22Rv1 (cell line): ENCODE results near the gene KIAA1671.
A peak's percentile ranks its signal among the peaks of the same experiment; 100 is the strongest.

ENCODE experiments used
- H3K27ac ChIP-seq: fragments of 450-650 bp; 2 replicates; pipeline ENCODE4 v1.5.1; 2017
- ZFX ChIP-seq: fragments of 450-650 bp; IDR thresholded peaks from 2 replicates; pipeline ENCODE4 v1.6.1; 2017; ENCODE audit warnings: antibody characterized with exemption, borderline replicate concordance
- TF ChIP-seq, protein P1 (sequence below): fragments of 450-650 bp; IDR thresholded peaks from 2 replicates; pipeline ENCODE4 v1.5.1; 2017; ENCODE audit warnings: mild to moderate bottlenecking

Gene KIAA1671

DNA sequence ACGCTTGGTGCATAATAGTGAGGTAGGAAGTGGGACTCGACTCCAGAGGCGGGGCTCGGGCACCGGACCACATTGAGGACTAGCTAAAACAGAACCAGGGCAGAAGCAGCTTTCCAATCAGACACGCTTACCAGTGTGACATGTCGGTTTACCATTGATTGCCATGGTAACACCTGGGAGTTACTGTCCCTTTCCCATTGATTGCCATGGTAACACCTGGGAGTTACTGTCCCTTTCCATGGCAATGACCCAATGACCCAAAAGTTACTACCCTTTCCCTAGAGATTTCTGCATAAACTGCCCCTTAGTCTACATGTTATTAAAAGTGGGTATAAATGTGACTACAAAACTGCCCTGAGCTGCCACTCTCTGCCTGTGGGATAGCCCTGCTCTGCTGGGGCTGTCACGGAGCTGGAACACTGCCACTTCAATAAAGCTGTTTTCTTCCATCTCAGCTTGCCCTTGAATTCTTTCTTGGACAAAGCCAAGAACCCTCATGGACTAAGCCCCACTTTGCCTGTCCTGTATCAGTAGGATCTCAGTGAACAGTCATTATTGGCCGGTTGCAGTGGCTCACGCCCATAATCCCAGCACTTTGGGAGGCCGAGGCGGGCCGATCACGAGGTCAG is 169.7 kb downstream of the KIAA1671 start:
- TF ChIP-seq, protein P1, sequence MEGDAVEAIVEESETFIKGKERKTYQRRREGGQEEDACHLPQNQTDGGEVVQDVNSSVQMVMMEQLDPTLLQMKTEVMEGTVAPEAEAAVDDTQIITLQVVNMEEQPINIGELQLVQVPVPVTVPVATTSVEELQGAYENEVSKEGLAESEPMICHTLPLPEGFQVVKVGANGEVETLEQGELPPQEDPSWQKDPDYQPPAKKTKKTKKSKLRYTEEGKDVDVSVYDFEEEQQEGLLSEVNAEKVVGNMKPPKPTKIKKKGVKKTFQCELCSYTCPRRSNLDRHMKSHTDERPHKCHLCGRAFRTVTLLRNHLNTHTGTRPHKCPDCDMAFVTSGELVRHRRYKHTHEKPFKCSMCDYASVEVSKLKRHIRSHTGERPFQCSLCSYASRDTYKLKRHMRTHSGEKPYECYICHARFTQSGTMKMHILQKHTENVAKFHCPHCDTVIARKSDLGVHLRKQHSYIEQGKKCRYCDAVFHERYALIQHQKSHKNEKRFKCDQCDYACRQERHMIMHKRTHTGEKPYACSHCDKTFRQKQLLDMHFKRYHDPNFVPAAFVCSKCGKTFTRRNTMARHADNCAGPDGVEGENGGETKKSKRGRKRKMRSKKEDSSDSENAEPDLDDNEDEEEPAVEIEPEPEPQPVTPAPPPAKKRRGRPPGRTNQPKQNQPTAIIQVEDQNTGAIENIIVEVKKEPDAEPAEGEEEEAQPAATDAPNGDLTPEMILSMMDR = no peak

DNA sequence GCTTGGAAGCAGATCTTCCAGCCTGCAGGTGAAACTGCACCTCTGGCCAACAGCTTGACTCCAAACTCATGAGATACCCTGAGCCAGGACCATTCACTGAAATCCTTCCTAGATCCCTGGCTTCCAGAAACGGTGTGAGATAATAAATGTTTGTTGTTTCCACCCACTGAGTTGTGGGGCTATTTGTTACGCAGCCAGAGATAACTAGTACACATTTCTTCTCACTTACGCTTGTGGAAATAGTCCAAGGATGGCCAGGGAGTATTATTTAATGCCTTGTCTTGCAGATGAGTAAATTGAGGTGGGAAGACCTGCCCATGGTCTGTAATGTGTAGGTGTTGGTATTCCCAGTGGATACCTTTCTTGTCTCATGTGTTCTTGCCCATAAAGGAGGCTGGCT is 171.2 kb downstream of the KIAA1671 start:
- no peak for TF ChIP-seq ZFX
- TF ChIP-seq, protein P1 = no peak

More for the DNA sequence above, 169.7 kb downstream of the KIAA1671 start:
- no peak overlapping the region for H3K27ac ChIP-seq

DNA sequence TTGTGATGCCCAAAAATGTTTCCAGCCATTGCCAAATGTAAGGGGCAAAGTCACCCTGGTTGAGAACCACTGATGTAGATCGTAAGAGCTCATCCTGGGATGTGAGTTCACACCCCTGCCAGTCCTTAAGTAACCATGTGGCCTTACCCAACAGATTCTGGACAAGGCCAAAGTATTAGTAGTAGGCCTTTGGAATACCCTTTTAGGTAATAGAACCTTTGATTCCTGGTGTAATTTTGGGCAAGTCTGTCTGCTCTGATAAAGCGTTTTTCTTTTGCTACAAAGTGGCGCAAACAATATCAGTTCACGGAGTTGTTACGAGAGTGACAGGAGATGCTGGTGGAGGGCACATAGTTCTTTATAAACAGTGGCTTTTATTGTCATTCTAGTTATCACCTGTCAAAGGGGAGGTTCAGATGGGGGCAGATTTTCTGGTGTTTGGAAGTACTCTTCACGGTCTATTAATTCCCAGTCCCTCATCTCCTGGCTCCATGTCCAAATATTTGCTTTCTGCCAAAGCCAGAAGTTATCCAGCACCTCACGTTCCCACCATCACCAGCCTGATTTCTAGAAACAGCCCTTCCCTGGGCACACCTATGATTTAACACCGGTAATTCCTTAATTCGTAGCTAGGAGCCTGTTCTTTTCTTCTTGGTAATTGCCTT is 173.3 kb downstream of the KIAA1671 start:
- no peak for TF ChIP-seq ZFX
- TF ChIP-seq, protein P1 = no peak
- 0 out of 2 replicates have a peak overlapping the region, but pooled peaks have one; percentile 20 for H3K27ac ChIP-seq

More for the DNA sequence above, 171.2 kb downstream of the KIAA1671 start:
- H3K27ac ChIP-seq = no peak overlapping the region

DNA sequence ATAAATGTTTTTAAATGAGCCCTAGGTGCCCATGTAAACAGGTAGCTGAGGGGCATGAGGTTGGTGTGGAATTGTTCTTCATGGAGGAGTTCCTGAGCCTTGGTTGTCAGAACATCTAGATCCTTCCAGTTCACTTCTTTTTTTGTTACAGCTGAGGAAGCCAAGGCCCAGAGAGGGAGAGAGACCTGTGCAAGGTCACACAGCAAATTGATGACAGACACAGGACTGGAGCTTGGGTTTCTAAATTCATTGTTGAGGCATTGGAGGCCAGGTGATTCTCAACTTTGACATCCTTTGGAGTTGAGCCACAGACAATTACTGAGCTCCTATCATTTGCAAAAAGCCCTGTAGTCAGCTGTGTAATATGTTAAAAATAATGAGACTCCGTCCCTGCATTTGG is 174.0 kb downstream of the KIAA1671 start:
- no peak overlapping the region for H3K27ac ChIP-seq
- TF ChIP-seq ZFX = no peak
- TF ChIP-seq, protein P1 = no peak

DNA sequence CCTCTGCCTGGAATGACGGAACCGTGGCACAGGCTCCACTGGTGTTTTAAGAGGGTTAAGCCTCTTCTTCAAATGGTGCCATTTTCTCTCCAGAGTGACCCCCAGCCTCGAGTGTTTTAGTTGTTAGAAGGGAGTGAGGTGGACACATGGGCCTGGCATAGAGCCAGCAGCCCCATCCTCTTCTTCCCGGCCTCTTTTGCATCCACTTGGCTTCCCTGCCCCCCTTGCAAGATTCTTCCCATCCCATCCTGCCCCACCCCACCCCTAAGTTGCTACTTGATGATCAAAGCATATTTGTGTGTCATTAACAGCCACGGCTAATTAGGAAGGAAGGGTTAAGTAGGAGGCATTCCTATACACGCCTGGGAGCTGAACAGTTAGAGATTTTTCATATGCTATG is 174.8 kb downstream of the KIAA1671 start:
- H3K27ac ChIP-seq = no peak overlapping the region
- TF ChIP-seq, protein P1 = no peak
- TF ChIP-seq ZFX = no peak

DNA sequence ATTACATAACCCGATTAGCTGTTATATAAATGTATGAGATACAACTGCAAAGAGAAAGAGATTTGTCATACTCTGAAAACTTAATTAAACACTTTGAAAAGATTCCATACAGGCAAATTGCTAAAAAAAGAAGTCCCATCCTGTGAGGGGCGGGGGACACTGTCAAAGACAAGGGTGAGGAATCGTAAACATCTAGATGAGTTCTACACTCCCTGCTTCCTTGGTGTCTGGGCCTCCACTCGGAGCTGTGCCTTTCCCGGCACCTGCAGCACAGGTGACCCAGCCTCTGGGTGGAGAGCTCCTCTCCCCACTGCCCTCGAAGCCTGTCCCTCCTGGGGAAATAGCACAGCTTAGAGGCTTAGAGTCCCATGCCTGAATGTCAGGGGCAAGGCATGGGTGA is 177.9 kb downstream of the KIAA1671 start:
- H3K27ac ChIP-seq = no peak overlapping the region
- TF ChIP-seq, protein P1 = no peak
- TF ChIP-seq ZFX = no peak

DNA sequence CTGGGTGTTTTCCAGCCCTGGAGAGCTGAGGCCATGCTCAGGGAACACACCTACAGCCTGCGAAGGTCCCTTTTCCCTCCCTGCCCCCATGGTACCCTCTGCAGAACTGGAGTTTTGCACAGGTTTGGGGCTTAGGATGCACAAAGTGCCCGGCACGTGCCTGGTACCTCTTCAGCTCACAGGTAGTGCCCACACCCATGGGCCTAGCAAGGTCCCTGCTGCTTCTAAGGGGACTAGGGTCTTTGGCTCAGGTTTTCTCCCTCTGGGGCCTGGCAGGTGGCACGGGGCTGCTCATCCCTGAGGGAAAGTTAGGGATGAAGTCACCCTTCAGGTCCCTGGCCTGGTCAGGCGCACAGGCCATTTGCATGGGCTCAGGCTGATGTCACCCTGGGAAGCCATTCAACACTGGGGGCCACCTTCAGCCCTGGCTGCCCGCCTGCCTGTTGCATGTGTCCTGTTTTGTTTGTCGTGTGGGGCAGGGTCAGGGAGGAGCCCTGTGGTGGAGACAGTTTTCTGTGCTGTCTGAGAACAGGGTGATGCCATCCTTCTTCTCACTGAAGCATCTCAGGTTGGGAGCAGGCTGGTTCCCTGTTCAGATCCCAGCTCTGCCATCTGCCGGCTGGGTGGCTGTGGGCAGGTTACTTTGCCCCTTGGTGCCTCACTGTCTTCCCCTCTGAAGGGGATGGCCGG is 178.8 kb downstream of the KIAA1671 start:
- TF ChIP-seq, protein P1 = peak; percentile 24; the same call in 1 of the 2 replicates
- no peak for TF ChIP-seq ZFX
- H3K27ac ChIP-seq = no peak overlapping the region
